K562 (cell line): ENCODE data around the gene TAS1R3. TPM values are rescaled to one million over a fixed set of nuclear protein-coding genes. Genes with fewer than 3 reads are reported as not detected.

ENCODE experiments used
- ATAC-seq: fragments of 200-7000 bp; cut with Tn5 transposase; 3 replicates; pipeline ENCODE4 v1.9.1; 2020; ENCODE audit warnings: moderate library complexity
- BruUV-seq: library from RNA; stranded (reverse); fragments of 400-500 nt; replicated peaks from 2 replicates; lab custom pipeline; 2021; lab: Mats Ljungman, UMichigan
- CTCF ChIA-PET: fragments of 300-600 bp; formaldehyde crosslinking; extraction: SDS; loops from one replicate; lab custom pipeline; 2021; ENCODE audit warnings: low intra/inter-chr PET ratio; lab: Yijun Ruan, JAX
- POLR2A ChIA-PET: fragments of 300-600, 350-650 bp; sonication (Branson Sonifier 250); formaldehyde crosslinking; extraction: SDS; loops from one replicate; lab custom pipeline; 2021; ENCODE audit warnings: antibody characterized with exemption, inconsistent platforms; lab: Yijun Ruan, JAX
- DNase-seq, 4 experiments: peaks; one replicate each; pipeline versions ENCODE4 v3.0.0 to v3.0.0-alpha.2; 2011 to 2018; ENCODE audit warnings: low spot score in 3 of 4, mixed read lengths in 3 of 4; ENCODE audit errors: extremely low read depth in 1 of 4
- FAIRE-seq: peaks from 2 replicates; lab custom pipeline; 2011; peaks lifted over from hg19 to GRCh38; lab: Jason Lieb, UNC
- H2AFZ ChIP-seq: 2 replicates; pipeline ENCODE4 v1.6.0; 2011; ENCODE audit warnings: low read depth, low read length, control low read depth, inconsistent platforms
- H3K27ac ChIP-seq: fragments of 200-600 bp; 3 replicates; pipeline ENCODE4 v1.8.0; 2011; ENCODE audit warnings: low read depth, mild to moderate bottlenecking, control low read depth, inconsistent platforms, low read length, moderate library complexity, mixed read lengths; ENCODE audit errors: extremely low read depth
- H3K27me3 ChIP-seq, 2 experiments: fragments of 300-600 bp in 1 of 2; 2 replicates in 1 of 2; 3 replicates in 1 of 2; pipeline versions ENCODE4 v1.6.0 to v1.8.0; 2011; ENCODE audit warnings: inconsistent platforms in 2 of 2, low read length in 2 of 2, mild to moderate bottlenecking in 1 of 2, mixed read lengths in 1 of 2, moderate library complexity in 1 of 2; ENCODE audit not compliant: control insufficient read depth in 2 of 2, insufficient read depth in 2 of 2
- H3K36me3 ChIP-seq: fragments of 300-600 bp; 3 replicates; pipeline ENCODE4 v1.8.0; 2011; ENCODE audit warnings: mild to moderate bottlenecking, low read length, inconsistent platforms; ENCODE audit not compliant: control insufficient read depth, insufficient read depth
- H3K4me1 ChIP-seq, 2 experiments: fragments of 200-600 bp in 1 of 2; replicated peaks in 1 of 2; 2 replicates in 1 of 2; 3 replicates in 1 of 2; pipeline versions ENCODE4 v1.5.1 to v1.8.0; 2011; ENCODE audit warnings: inconsistent platforms in 2 of 2, low read length in 2 of 2, mild to moderate bottlenecking in 1 of 2, mixed read lengths in 1 of 2, moderate library complexity in 1 of 2; ENCODE audit not compliant: control insufficient read depth in 2 of 2, insufficient read depth in 2 of 2
- H3K4me2 ChIP-seq: 2 replicates; pipeline ENCODE4 v1.6.1; 2011; ENCODE audit warnings: low read length, control low read depth, inconsistent platforms, mixed read lengths; ENCODE audit not compliant: insufficient read depth
- H3K4me3 ChIP-seq: fragments of 200-600 bp; sonication (generic), shearing (Covaris generic); 2 replicates; pipeline ENCODE4 v1.5.1; 2016; ENCODE audit warnings: control low read depth, inconsistent platforms
- H3K79me2 ChIP-seq: fragments of 200-600 bp; 3 replicates; pipeline ENCODE4 v1.8.0; 2011; ENCODE audit warnings: low read length, inconsistent platforms; ENCODE audit not compliant: control insufficient read depth, insufficient read depth
- H3K9ac ChIP-seq, 2 experiments: 2 replicates each; pipeline versions ENCODE4 v1.6.0 to v1.6.1; 2011; ENCODE audit warnings: low read depth in 2 of 2, low read length in 2 of 2, control low read depth in 1 of 2, inconsistent platforms in 1 of 2, mild to moderate bottlenecking in 1 of 2, mixed read lengths in 1 of 2; ENCODE audit not compliant: insufficient read depth in 1 of 2
- H3K9me1 ChIP-seq: one replicate; pipeline ENCODE4 v1.6.0; 2011; ENCODE audit warnings: inconsistent platforms, mild to moderate bottlenecking, low read length, moderate library complexity; ENCODE audit not compliant: control insufficient read depth, insufficient read depth
- H3K9me3 ChIP-seq: replicated peaks from 2 replicates; pipeline ENCODE4 v1.5.1; 2011; ENCODE audit warnings: low read depth, low read length, inconsistent platforms; ENCODE audit not compliant: control insufficient read depth, insufficient read depth
- H4K20me1 ChIP-seq: replicated peaks from 2 replicates; pipeline ENCODE4 v1.6.1; 2011; ENCODE audit warnings: low read length, inconsistent platforms, mixed read lengths; ENCODE audit not compliant: control insufficient read depth, insufficient read depth
- POLR2G ChIP-seq: fragments of 200-400 bp; formaldehyde crosslinking; IDR thresholded peaks from 2 replicates; pipeline ENCODE4 v1.6.1; 2017; ENCODE audit warnings: low read depth, mild to moderate bottlenecking, antibody characterized with exemption, low read length, moderate library complexity
- RBFOX2 ChIP-seq: fragments of 200-400 bp; formaldehyde crosslinking; IDR thresholded peaks from 2 replicates; pipeline ENCODE4 v1.6.1; 2017; ENCODE audit warnings: low read depth, mild to moderate bottlenecking, low read length, moderate library complexity
- RBM22 ChIP-seq: fragments of 200-400 bp; formaldehyde crosslinking; IDR thresholded peaks from 2 replicates; pipeline ENCODE4 v1.6.1; 2018; ENCODE audit warnings: low read length, low read depth; ENCODE audit not compliant: poor library complexity, severe bottlenecking
- ZNF57 ChIP-seq: fragments of 450-650 bp; formaldehyde crosslinking; IDR thresholded peaks from 2 replicates; pipeline ENCODE4 v1.4.0; 2020; ENCODE audit warnings: mild to moderate bottlenecking, moderate library complexity
- WGBS: fragments of 100-300 bp; shearing (Covaris generic); methylation state at CpG from one replicate; pipeline ENCODE4 v1.1.6; 2016; ENCODE audit warnings: low coverage, mixed read lengths; ENCODE audit not compliant: insufficient coverage; ENCODE audit errors: missing lambda C conversion rate; 5-methylcytosine and 5-hydroxymethylcytosine counted together
- in situ Hi-C: fragments of 300-500 bp; cut with MboI; formaldehyde crosslinking; loops from 4 replicates; pipeline ENCODE4 v1.15.0; 2018; ENCODE audit warnings: inconsistent platforms, mixed read lengths
- intact Hi-C: fragments of 100-400 bp; cut with micrococcal nuclease; formaldehyde crosslinking; loops from 2 replicates; pipeline ENCODE4 v1.14.2; 2022
- polyA plus RNA-seq, 8 experiments: library from polyadenylated mRNA; depleted of rRNA in 4 of 8; stranded (reverse) in 5 of 8; unstranded in 3 of 8; fragments of >200 nt; fragmentation: Nextera tagmentation in 2 of 8; fragmentation: Illumina TruSeq in 1 of 8; extraction: Ambion mirVana in 2 of 8; extraction: Trizol in 1 of 8; gene quantifications; 2 replicates each; pipeline versions ENCODE4 v1.2.1 to v1.2.3, GENCODE V29; 2011 to 2014; ENCODE audit warnings: inconsistent platforms in 1 of 8, missing spikeins in 1 of 8
- total RNA-seq, 7 experiments: library from RNA; depleted of rRNA in 6 of 7; stranded (reverse); fragments of >200 nt in 6 of 7; fragmentation: Illumina TruSeq in 2 of 7; extraction: Trizol in 2 of 7; gene quantifications; 2 replicates each; pipeline versions ENCODE4 v1.2.1 to v1.2.3, GENCODE V29; 2011 to 2021; ENCODE audit warnings: low replicate concordance in 1 of 7

Gene TAS1R3
- total and polyA plus RNA-seq, 9 of the 15 experiments (the other 6 are each of a cell fraction or from before 2014, with no cell fraction given) = 0.07 to 0.13 TPM; not detected in 7

- Histone ChIP-seq H3K4me2 (no peak overlapping the region), H3K36me3 (peaks cover 64% of the 10 kb centered on the region), H3K79me2 (peaks cover 71% of the 10 kb centered on the region), H4K20me1 (peaks cover 28% of the 10 kb centered on the region; the same call in 1 of the 2 replicates), H3K27me3 (no peaks in the 10 kb centered on the region), H3K4me3 (no peak overlapping the region), H2AFZ (no peak overlapping the region), H3K4me1 (peaks cover 35 to 83% of the 10 kb centered on the region in 2 experiments), H3K9me1 (peaks cover 13% of the 10 kb centered on the region), H3K9ac (peak overlapping the region in 1 of 2 experiments; percentile 83; a peak in 2 of 4 replicates), H3K27ac (no peak overlapping the region), H3K9me3 (no peaks in the 10 kb centered on the region)
- peak; percentile 31; the same call in 1 of the 2 replicates for TF ChIP-seq RBFOX2
- peak; percentile 47 for TF ChIP-seq RBM22
- peak; percentile 60; the same call in 1 of the 2 replicates for TF ChIP-seq POLR2G
- TF ChIP-seq ZNF57 (CRISPR knock-in tag) = no peak
- no peak for ATAC-seq
- ChIA-PET CTCF (no interaction called here), POLR2A (interaction anchor here (0.6 to 4.3 kb wide), 5 partner anchors 10 to 589 kb away, joined by 3 to 30 read pairs (median 3); partner anchors contain the start of gene TAS1R3)
- 90% methylated on average over 23 of the region's 23 CpGs for WGBS
- no peak for DNase-seq
- no TSS peak for BruUV-seq
- no peak for FAIRE-seq
- in situ Hi-C loops (no loop called here), intact Hi-C loops (loop anchor here (5.0 kb wide), 1 partner anchor 56 kb away; the partner anchor contains the start of gene AURKAIP1)
Observed at GRCh38 chr1:1320666-1321448, 10.2 kb upstream of the TAS1R3 start.
